ENCODE results near the gene TNF. TPM values are rescaled to one million over a fixed set of nuclear protein-coding genes. Genes with fewer than 3 reads are reported as not detected.

Gene TNF
- total and polyA plus RNA-seq, 2 of the 13 experiments (the other 11 are each of a cell fraction or from before 2014, with no cell fraction given): not detected

- TF ChIP-seq ELF4 (CRISPR knock-in tag; IDR thresholded peaks at IDR 0.05; ENCODE audit: borderline replicate concordance) (0 out of 2 replicates have a peak, but pooled peaks have one; percentile 50), ZNF234 (CRISPR knock-in tag; conservative IDR thresholded peaks at IDR 0.05) (0 out of 2 replicates have a peak, but pooled peaks have one; percentile 89), POLR2G (IDR thresholded peaks at IDR 0.05; ENCODE audit: low read depth, low read length) (peak; percentile 20; the same call in 1 of the 2 replicates), ZNF564 (CRISPR knock-in tag; IDR thresholded peaks at IDR 0.05) (peak; percentile 53; the same call in 1 of the 2 replicates), GABPB1 (CRISPR knock-in tag; IDR thresholded peaks at IDR 0.05) (peak; percentile 83), ZNF333 (CRISPR knock-in tag; IDR thresholded peaks at IDR 0.05; ENCODE audit: borderline replicate concordance) (peak; percentile 86; the same call in 1 of the 2 replicates), RXRB (CRISPR knock-in tag; IDR thresholded peaks at IDR 0.05; ENCODE audit: borderline replicate concordance) (no peak), CSRNP1 (CRISPR knock-in tag; IDR thresholded peaks at IDR 0.05) (no peak; the same call in 1 of the 2 replicates), SMC3 (IDR thresholded peaks at IDR 0.05; ENCODE audit: low read length) (no peak), MIXL1 (CRISPR knock-in tag; IDR thresholded peaks at IDR 0.05) (0 out of 2 replicates have a peak, but pooled peaks have one; percentile 1), ZNF558 (CRISPR knock-in tag; IDR thresholded peaks at IDR 0.05; ENCODE audit: borderline replicate concordance) (peak; percentile 91), ZBTB33 (CRISPR knock-in tag; IDR thresholded peaks at IDR 0.05) (0 out of 2 replicates have a peak, but pooled peaks have one; percentile 23), THYN1 (CRISPR knock-in tag; IDR thresholded peaks at IDR 0.05; ENCODE audit: borderline replicate concordance, low read depth) (0 out of 2 replicates have a peak, but pooled peaks have one; percentile 40), ERF (CRISPR knock-in tag; IDR thresholded peaks at IDR 0.05) (peak; percentile 68; the same call in 1 of the 2 replicates), ZIK1 (CRISPR knock-in tag; IDR thresholded peaks at IDR 0.05; ENCODE audit: borderline replicate concordance, low read depth) (no peak), ZNF839 (CRISPR knock-in tag; IDR thresholded peaks at IDR 0.05; ENCODE audit: borderline replicate concordance) (peak; percentile 85; the same call in 1 of the 2 replicates), MAZ (IDR thresholded peaks at IDR 0.05; ENCODE audit: borderline replicate concordance, low read depth, low read length) (peak; percentile 99), MAZ (CRISPR knock-in tag; IDR thresholded peaks at IDR 0.05; ENCODE audit: low read depth) (peak; percentile 68), PCBP2 (optimal IDR thresholded peaks at IDR 0.05; ENCODE audit: low read depth, low read length, poor library complexity, severe bottlenecking) (no peak), E2F5 (CRISPR knock-in tag; conservative IDR thresholded peaks at IDR 0.05) (no peak), MAF1 (CRISPR knock-in tag; IDR thresholded peaks at IDR 0.05; ENCODE audit: borderline replicate concordance) (peak; percentile 64; the same call in 1 of the 2 replicates), FOXM1 (CRISPR knock-in tag; IDR thresholded peaks at IDR 0.05) (peak; percentile 49; the same call in 1 of the 2 replicates), ZNF232 (CRISPR knock-in tag; IDR thresholded peaks at IDR 0.05; ENCODE audit: borderline replicate concordance) (peak; percentile 71; the same call in 1 of the 2 replicates), NBN (conservative IDR thresholded peaks at IDR 0.05) (no peak), ZNF263 (CRISPR knock-in tag; IDR thresholded peaks at IDR 0.05) (peak; percentile 32; the same call in 1 of the 2 replicates), GZF1 (CRISPR knock-in tag; IDR thresholded peaks at IDR 0.05) (no peak; the same call in none of the 2 replicates)
Measured at GRCh38 chr6:31620586-31621319, 45.4 kb downstream of the TNF start, which contains the start of gene PRRC2A (continued).
